Psoas muscle (tissue), 8 donors: ENCODE data around the gene NCAM1. TPM values are rescaled to one million over a fixed set of nuclear protein-coding genes. Genes with fewer than 3 reads are reported as not detected.

Source experiments
- ATAC-seq, 4 donors: fragments of 200-7000 bp; cut with Tn5 transposase; one replicate each; pipeline ENCODE4 v1.9.1; 2020; ENCODE audit warnings: moderate library complexity in 3 of 4, mild to moderate bottlenecking in 2 of 4
- DNase-seq, 2 donors: peaks; one replicate each; pipeline ENCODE4 v3.0.0-alpha.2; 2020
- H3K27ac ChIP-seq: fragments of 200-600 bp; one replicate; pipeline ENCODE4 v1.8.0; 2022
- H3K27me3 ChIP-seq, 3 donors: fragments of 200-600 bp in 1 of 3; one replicate each; pipeline versions ENCODE4 v1.6.1 to v1.8.0; 2013 to 2022; ENCODE audit warnings: low read length in 2 of 3, mild to moderate bottlenecking in 2 of 3, moderate library complexity in 1 of 3; ENCODE audit not compliant: insufficient read depth in 3 of 3
- H3K36me3 ChIP-seq, 2 donors: fragments of 200-600 bp in 1 of 2; one replicate each; pipeline versions ENCODE4 v1.6.1 to v1.8.0; 2013 to 2022; ENCODE audit warnings: low read depth in 1 of 2, mild to moderate bottlenecking in 1 of 2, moderate library complexity in 1 of 2; ENCODE audit not compliant: insufficient read depth in 1 of 2
- H3K4me1 ChIP-seq: fragments of 200-600 bp; one replicate; pipeline ENCODE4 v1.8.0; 2022
- H3K4me3 ChIP-seq: fragments of 200-600 bp; one replicate; pipeline ENCODE4 v1.8.0; 2022; ENCODE audit warnings: mild to moderate bottlenecking
- H3K9me3 ChIP-seq: fragments of 200-600 bp; one replicate; pipeline ENCODE4 v1.8.0; 2022
- WGBS, 3 donors: extraction: QIAGEN DNeasy Blood & Tissue Kit; methylation state at CpG; one replicate each; pipeline versions ENCODE4 v1.1.6 to v1.1.7; 2013; 5-methylcytosine and 5-hydroxymethylcytosine counted together
- intact Hi-C, 2 donors: fragments of 100-400 bp; cut with DNase I; formaldehyde crosslinking; loops; one replicate each; pipeline versions ENCODE4 v1.11.0 to v1.14.2; 2022
- polyA plus RNA-seq, 3 donors: library from polyadenylated mRNA; stranded (reverse); fragments of 200-250 nt; gene quantifications; one replicate each; pipeline ENCODE4 v1.2.3, GENCODE V29; 2013
- total RNA-seq, 4 donors: library from RNA; stranded (reverse); fragmentation: NEBNext Ultra II Directional in 2 of 4; extraction: Animal tissue kit (Norgen Biotek cat#: 25700) in 2 of 4; gene quantifications; one replicate each; pipeline versions ENCODE4 v1.2.1 to v1.2.4, GENCODE V29; 2021 to 2023
- TF ChIP-seq, protein P1 (sequence below): fragments of 200-600 bp; IDR thresholded peaks from one replicate; pipeline ENCODE4 v1.8.0; 2022; ENCODE audit warnings: antibody characterized with exemption
- donor health status: healthy with polysubstance abuse.
- donor health status: DM: no; HTN: no; CAD: no; lungs with moderate emphysema.
- donor health status: Bipolar disorder and iron deficiency.
- donor health status: healthy.
- donor health status: DM: yes; HTN: yes; CAD: no.
- donor health status: DM: no; HTN: no; CAD: no.
- donor health status: DM: no; HTN: no; CAD: no.
- donor health status: DM: yes; HTN: yes; CAD: no.

NCAM1 gene
- total and polyA plus RNA-seq, 7 donors: 1.3 to 50.3 (median 3.0) TPM

DNA sequence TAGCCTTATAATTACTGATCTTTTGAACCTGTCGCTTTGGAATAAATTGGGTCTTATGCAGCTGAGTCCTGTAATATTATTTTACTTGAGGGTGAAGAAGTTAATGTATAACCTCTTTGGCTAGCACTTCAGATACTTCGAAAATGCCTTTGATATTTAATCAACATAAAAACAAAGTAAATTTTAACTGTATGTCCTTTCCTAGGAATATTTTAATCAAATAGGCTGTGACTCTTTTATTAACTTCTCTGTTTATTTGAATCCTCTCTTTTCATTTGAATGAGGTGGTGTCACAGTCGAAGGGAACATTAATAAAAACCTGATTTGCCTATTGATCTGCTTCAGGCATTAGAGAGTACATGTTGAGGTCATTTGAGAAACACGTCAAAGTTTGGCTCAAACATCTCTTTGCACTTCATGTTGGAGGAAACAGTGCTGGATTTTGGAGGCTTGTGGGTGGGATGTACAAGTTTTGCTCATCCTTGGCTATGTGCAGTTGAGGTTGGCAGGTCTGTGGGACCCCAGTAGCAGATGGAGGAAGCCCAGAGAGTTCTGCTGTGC is 143.6 kb downstream of the NCAM1 start:
- ATAC-seq (peak in 1 of 4 donors; percentile 51), DNase-seq (no peak)
- Histone ChIP-seq H3K36me3 (no peaks in the 10 kb centered on the region), H3K4me3 (no peak overlapping the region), H3K4me1 (peaks cover 13% of the 10 kb centered on the region), H3K27me3 (peaks cover 0 to 2% (median 0%) of the 10 kb centered on the region in 3 donors), H3K27ac (no peak overlapping the region), H3K9me3 (no peaks in the 10 kb centered on the region)
- intact Hi-C loops: no loop called here
- 62 to 74% (median 70%) methylated on average over 4 of the region's 4 CpGs for WGBS, 3 donors
- TF ChIP-seq, protein P1, sequence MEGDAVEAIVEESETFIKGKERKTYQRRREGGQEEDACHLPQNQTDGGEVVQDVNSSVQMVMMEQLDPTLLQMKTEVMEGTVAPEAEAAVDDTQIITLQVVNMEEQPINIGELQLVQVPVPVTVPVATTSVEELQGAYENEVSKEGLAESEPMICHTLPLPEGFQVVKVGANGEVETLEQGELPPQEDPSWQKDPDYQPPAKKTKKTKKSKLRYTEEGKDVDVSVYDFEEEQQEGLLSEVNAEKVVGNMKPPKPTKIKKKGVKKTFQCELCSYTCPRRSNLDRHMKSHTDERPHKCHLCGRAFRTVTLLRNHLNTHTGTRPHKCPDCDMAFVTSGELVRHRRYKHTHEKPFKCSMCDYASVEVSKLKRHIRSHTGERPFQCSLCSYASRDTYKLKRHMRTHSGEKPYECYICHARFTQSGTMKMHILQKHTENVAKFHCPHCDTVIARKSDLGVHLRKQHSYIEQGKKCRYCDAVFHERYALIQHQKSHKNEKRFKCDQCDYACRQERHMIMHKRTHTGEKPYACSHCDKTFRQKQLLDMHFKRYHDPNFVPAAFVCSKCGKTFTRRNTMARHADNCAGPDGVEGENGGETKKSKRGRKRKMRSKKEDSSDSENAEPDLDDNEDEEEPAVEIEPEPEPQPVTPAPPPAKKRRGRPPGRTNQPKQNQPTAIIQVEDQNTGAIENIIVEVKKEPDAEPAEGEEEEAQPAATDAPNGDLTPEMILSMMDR: no peak

- Histone ChIP-seq H3K4me3 (no peak overlapping the region), H3K27ac (no peak overlapping the region), H3K36me3 (no peaks in the 10 kb centered on the region), H3K27me3 (peaks cover 0 to 2% (median 0%) of the 10 kb centered on the region in 3 donors), H3K9me3 (no peaks in the 10 kb centered on the region), H3K4me1 (peaks cover 20% of the 10 kb centered on the region)
- TF ChIP-seq, protein P1: no peak
- intact Hi-C loops: no loop called here
- ATAC-seq (peak; percentile 64 to 93 (median 86)), DNase-seq (no peak)
- 66 to 73% (median 71%) methylated on average over 2 of the region's 2 CpGs for WGBS, 3 donors
Measured at GRCh38 chr11:113105592-113105991, 144.4 kb downstream of the NCAM1 start.

- TF ChIP-seq, protein P1: no peak
- DNase-seq (no peak), ATAC-seq (no peak)
- H3K9me3 ChIP-seq: no peaks in the 10 kb centered on the region
- intact Hi-C loops: no loop called here
- no peak overlapping the region for H3K4me3 ChIP-seq
- peaks cover 20% of the 10 kb centered on the region for H3K4me1 ChIP-seq
- no peaks in the 10 kb centered on the region for H3K36me3 ChIP-seq
- WGBS, 3 donors: 27 to 34% (median 33%) methylated on average over 2 of the region's 2 CpGs
- H3K27ac ChIP-seq: no peak overlapping the region
- H3K27me3 ChIP-seq: peaks cover 0 to 2% (median 0%) of the 10 kb centered on the region in 3 donors
Measured at GRCh38 chr11:113106507-113106906, 145.3 kb downstream of the NCAM1 start.

- DNase-seq (no peak), ATAC-seq (peak in 2 of 4 donors; percentile 43 to 49)
- 11 to 35% (median 20%) methylated on average over 1 of the region's 1 CpG for WGBS, 3 donors
- Histone ChIP-seq H3K36me3 (no peaks in the 10 kb centered on the region), H3K27ac (no peak overlapping the region), H3K9me3 (no peaks in the 10 kb centered on the region), H3K4me1 (peaks cover 18% of the 10 kb centered on the region), H3K27me3 (peaks cover 0 to under 1% (median 0%) of the 10 kb centered on the region in 3 donors), H3K4me3 (no peak overlapping the region)
- TF ChIP-seq, protein P1: no peak
- intact Hi-C loops: loop anchor here (5.0 to 10.0 kb wide), 3 partner anchors 313 to 815 kb away; no protein-coding TSS in a partner anchor
Measured at GRCh38 chr11:113110046-113110445, 148.8 kb downstream of the NCAM1 start.

DNA sequence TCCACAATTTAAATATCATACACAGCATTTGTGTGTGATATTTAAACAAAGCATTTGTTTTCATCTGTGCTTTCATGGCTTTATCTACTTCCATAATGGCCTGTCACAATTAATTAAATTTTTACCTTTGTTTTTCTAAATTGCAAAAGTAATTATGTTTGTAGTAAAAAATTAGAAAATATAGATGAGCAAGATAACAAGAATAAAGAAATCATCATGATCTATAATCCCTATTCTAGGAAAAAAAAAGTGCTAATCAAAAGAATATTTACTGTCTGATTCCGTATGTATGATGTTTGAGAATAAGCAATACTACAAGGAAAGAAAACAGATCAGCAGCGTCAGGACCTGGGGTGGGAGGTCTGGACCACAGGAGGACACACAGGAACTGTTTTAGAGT is 149.9 kb downstream of the NCAM1 start:
- Histone ChIP-seq H3K27ac (no peak overlapping the region), H3K4me3 (no peak overlapping the region), H3K36me3 (no peaks in the 10 kb centered on the region), H3K4me1 (peaks cover 13% of the 10 kb centered on the region), H3K9me3 (no peaks in the 10 kb centered on the region), H3K27me3 (no peaks in the 10 kb centered on the region)
- WGBS, 3 donors: 89 to 91% (median 91%) methylated on average over 2 of the region's 2 CpGs
- TF ChIP-seq, protein P1: no peak
- DNase-seq: no peak
- intact Hi-C loops: loop anchor here (5.0 to 10.0 kb wide), 3 partner anchors 314 to 816 kb away; no protein-coding TSS in a partner anchor
- no peak for ATAC-seq
